ENCODE data around the gene SUMF1.

The SUMF1 gene

DNA sequence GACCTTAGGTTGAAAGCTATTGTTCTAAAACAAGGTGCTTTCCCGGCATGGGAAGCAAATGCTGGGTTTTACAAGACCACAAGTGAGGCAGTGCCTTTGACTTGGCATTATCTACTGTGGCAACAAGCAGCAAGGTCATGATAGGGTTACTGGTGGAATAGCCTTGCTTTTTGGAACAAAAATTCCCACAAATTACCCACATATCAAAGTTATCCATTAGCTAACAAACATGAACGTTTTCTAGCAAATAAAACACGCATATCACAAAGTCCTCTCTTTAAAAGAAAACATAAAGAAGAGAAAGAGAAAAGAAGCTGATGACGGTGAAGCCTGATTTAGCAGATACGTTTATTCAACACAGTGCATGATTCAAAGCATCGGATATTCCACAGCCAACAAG, 106.3 kb downstream of the SUMF1 start (continued):
- TF ChIP-seq BACH2 (CRISPR knock-in tag; IDR thresholded peaks at IDR 0.05; ENCODE audit: borderline replicate concordance) (no peak), ZNF8 (CRISPR knock-in tag; IDR thresholded peaks at IDR 0.05) (no peak), PPARA (CRISPR knock-in tag; IDR thresholded peaks at IDR 0.05; ENCODE audit: borderline replicate concordance) (no peak)

DNA sequence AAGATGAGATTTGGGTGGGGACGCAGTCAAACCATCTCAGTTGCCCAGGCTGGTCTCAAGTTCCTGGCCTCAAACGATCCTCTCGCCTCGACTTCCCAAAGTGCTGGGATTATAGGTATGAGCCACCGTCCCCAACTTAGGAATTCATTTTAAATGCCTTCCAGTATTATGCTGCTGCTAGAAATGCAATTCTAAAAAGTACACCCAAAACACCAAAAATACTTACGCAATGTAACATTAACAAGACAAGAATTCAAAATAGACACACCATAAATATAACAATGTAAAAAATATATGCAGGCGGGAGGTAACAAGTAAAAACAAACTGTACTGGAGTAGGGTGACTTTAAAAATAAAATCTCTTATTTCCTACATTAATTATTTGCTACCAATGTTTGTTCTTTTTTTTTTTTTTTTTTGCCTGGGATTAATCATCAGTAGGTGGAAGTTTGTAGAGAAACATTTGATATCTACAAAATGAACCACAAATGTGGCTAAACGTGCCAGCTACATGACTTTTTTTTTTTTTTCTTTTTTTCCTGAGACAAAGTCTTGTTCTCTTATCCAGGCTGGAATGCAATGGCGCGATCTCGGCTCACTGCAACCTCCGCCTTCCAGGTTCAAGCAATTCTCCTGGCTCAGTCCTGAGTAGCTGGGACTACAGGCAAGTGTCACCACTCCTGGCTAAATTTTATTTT, 107.1 kb downstream of the SUMF1 start:
- TF ChIP-seq, protein P1, sequence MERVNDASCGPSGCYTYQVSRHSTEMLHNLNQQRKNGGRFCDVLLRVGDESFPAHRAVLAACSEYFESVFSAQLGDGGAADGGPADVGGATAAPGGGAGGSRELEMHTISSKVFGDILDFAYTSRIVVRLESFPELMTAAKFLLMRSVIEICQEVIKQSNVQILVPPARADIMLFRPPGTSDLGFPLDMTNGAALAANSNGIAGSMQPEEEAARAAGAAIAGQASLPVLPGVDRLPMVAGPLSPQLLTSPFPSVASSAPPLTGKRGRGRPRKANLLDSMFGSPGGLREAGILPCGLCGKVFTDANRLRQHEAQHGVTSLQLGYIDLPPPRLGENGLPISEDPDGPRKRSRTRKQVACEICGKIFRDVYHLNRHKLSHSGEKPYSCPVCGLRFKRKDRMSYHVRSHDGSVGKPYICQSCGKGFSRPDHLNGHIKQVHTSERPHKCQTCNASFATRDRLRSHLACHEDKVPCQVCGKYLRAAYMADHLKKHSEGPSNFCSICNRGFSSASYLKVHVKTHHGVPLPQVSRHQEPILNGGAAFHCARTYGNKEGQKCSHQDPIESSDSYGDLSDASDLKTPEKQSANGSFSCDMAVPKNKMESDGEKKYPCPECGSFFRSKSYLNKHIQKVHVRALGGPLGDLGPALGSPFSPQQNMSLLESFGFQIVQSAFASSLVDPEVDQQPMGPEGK (CRISPR knock-in tag; IDR thresholded peaks at IDR 0.05; ENCODE audit: borderline replicate concordance), result no peak
- TF ChIP-seq CSDC2 (CRISPR knock-in tag; IDR thresholded peaks at IDR 0.05) (no peak), ZNF565 (CRISPR knock-in tag; conservative IDR thresholded peaks at IDR 0.05; ENCODE audit: low read depth) (no peak), GLIS3 (CRISPR knock-in tag; IDR thresholded peaks at IDR 0.05) (no peak), SNAI2 (CRISPR knock-in tag; IDR thresholded peaks at IDR 0.05) (no peak), ZNF8 (CRISPR knock-in tag; IDR thresholded peaks at IDR 0.05) (no peak), ZC3H10 (CRISPR knock-in tag; IDR thresholded peaks at IDR 0.05) (no peak), TOX (CRISPR knock-in tag; IDR thresholded peaks at IDR 0.05; ENCODE audit: borderline replicate concordance) (no peak), OSR1 (CRISPR knock-in tag; IDR thresholded peaks at IDR 0.05) (no peak), PPARA (CRISPR knock-in tag; IDR thresholded peaks at IDR 0.05; ENCODE audit: borderline replicate concordance) (no peak), ZFP30 (CRISPR knock-in tag; IDR thresholded peaks at IDR 0.05) (no peak), ESRRG (CRISPR knock-in tag; IDR thresholded peaks at IDR 0.05) (no peak), ISL1 (CRISPR knock-in tag; IDR thresholded peaks at IDR 0.05) (no peak), ZNF70 (CRISPR knock-in tag; IDR thresholded peaks at IDR 0.05) (no peak), ZFP3 (CRISPR knock-in tag; IDR thresholded peaks at IDR 0.05) (no peak), ARNTL (CRISPR knock-in tag; IDR thresholded peaks at IDR 0.05; ENCODE audit: borderline replicate concordance, low read depth) (no peak)
- TF ChIP-seq, protein P2, sequence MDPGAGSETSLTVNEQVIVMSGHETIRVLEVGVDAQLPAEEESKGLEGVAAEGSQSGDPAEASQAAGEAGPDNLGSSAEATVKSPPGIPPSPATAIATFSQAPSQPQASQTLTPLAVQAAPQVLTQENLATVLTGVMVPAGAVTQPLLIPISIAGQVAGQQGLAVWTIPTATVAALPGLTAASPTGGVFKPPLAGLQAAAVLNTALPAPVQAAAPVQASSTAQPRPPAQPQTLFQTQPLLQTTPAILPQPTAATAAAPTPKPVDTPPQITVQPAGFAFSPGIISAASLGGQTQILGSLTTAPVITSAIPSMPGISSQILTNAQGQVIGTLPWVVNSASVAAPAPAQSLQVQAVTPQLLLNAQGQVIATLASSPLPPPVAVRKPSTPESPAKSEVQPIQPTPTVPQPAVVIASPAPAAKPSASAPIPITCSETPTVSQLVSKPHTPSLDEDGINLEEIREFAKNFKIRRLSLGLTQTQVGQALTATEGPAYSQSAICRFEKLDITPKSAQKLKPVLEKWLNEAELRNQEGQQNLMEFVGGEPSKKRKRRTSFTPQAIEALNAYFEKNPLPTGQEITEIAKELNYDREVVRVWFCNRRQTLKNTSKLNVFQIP (CRISPR knock-in tag; IDR thresholded peaks at IDR 0.05; ENCODE audit: borderline replicate concordance, low read depth), result no peak
- TF ChIP-seq, protein P3, sequence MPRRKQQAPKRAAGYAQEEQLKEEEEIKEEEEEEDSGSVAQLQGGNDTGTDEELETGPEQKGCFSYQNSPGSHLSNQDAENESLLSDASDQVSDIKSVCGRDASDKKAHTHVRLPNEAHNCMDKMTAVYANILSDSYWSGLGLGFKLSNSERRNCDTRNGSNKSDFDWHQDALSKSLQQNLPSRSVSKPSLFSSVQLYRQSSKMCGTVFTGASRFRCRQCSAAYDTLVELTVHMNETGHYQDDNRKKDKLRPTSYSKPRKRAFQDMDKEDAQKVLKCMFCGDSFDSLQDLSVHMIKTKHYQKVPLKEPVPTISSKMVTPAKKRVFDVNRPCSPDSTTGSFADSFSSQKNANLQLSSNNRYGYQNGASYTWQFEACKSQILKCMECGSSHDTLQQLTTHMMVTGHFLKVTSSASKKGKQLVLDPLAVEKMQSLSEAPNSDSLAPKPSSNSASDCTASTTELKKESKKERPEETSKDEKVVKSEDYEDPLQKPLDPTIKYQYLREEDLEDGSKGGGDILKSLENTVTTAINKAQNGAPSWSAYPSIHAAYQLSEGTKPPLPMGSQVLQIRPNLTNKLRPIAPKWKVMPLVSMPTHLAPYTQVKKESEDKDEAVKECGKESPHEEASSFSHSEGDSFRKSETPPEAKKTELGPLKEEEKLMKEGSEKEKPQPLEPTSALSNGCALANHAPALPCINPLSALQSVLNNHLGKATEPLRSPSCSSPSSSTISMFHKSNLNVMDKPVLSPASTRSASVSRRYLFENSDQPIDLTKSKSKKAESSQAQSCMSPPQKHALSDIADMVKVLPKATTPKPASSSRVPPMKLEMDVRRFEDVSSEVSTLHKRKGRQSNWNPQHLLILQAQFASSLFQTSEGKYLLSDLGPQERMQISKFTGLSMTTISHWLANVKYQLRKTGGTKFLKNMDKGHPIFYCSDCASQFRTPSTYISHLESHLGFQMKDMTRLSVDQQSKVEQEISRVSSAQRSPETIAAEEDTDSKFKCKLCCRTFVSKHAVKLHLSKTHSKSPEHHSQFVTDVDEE (CRISPR knock-in tag; IDR thresholded peaks at IDR 0.05), result no peak
- TF ChIP-seq, protein P4, sequence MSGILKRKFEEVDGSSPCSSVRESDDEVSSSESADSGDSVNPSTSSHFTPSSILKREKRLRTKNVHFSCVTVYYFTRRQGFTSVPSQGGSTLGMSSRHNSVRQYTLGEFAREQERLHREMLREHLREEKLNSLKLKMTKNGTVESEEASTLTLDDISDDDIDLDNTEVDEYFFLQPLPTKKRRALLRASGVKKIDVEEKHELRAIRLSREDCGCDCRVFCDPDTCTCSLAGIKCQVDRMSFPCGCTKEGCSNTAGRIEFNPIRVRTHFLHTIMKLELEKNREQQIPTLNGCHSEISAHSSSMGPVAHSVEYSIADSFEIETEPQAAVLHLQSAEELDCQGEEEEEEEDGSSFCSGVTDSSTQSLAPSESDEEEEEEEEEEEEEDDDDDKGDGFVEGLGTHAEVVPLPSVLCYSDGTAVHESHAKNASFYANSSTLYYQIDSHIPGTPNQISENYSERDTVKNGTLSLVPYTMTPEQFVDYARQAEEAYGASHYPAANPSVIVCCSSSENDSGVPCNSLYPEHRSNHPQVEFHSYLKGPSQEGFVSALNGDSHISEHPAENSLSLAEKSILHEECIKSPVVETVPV (CRISPR knock-in tag; IDR thresholded peaks at IDR 0.05), result no peak
- TF ChIP-seq, protein P5, sequence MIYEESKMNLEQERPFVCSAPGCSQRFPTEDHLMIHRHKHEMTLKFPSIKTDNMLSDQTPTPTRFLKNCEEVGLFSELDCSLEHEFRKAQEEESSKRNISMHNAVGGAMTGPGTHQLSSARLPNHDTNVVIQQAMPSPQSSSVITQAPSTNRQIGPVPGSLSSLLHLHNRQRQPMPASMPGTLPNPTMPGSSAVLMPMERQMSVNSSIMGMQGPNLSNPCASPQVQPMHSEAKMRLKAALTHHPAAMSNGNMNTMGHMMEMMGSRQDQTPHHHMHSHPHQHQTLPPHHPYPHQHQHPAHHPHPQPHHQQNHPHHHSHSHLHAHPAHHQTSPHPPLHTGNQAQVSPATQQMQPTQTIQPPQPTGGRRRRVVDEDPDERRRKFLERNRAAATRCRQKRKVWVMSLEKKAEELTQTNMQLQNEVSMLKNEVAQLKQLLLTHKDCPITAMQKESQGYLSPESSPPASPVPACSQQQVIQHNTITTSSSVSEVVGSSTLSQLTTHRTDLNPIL (CRISPR knock-in tag; IDR thresholded peaks at IDR 0.05; ENCODE audit: low read depth), result no peak
- no peak for ATAC-seq

DNA sequence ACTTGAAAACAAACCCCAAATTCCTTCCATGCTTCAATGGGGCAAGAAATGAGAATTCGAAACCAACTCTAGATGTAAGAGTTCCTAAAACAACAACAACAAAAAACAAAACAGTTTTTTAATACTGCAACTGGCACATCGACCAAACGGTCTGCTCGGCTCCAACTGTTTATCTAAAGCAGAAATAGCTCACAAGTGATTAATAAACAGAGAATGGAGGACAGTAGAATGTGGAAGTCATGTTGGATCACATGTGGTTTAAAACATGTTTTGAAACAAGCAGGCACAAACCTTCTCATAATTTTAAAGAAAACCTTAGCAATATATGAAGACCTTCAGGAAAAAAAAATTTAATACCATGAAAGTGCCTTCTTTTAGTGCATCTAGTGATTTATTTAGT, 108.8 kb downstream of the SUMF1 start:
- TF ChIP-seq ARNTL (CRISPR knock-in tag; IDR thresholded peaks at IDR 0.05; ENCODE audit: borderline replicate concordance, low read depth), result no peak
- no peak for ATAC-seq
